SK-N-MC (cell line): Measurements from ENCODE around the gene TBC1D19.

ENCODE experiments used
- EZH2 ChIP-seq: fragments of 200-600 bp; sonication (generic); IDR thresholded peaks from one replicate; pipeline ENCODE4 v1.6.1; 2017; ENCODE audit warnings: antibody characterized with exemption
- POLR2AphosphoS5 ChIP-seq: IDR thresholded peaks from 2 replicates; pipeline ENCODE4 v1.6.1; 2012; ENCODE audit warnings: mild to moderate bottlenecking, low read depth, low read length, borderline replicate concordance

DNA sequence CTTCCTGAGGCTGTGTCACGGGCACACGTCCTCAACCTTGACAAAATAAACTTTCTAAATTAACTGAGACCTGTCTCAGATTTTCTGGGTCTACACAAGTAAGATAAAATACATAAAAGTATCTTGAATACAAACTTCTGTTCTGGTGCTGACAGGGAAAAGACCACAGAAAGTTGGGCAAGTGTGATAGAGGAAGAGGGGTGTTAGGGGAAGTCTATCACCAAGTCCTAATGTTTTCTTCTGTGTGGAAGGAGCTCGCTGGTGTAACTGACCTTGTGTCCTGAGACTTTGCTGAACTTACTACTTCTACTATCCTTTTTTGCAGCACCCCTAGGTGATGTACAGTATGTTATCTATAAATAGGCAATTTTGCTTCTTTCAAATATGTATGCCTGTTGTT lies 179.8 kb downstream of the TBC1D19 start:
- TF ChIP-seq POLR2AphosphoS5 (no peak), EZH2 (no peak)
